ENCODE results near the gene SGCD. TPM values are rescaled to one million over a fixed set of nuclear protein-coding genes. Genes with fewer than 3 reads are reported as not detected.
A peak's percentile ranks its signal among the peaks of the same experiment; 100 is the strongest.

The SGCD gene
- total RNA-seq, 4 donors from 2014 or later, result 12.4 to 17.8 (median 13.4) TPM

DNA sequence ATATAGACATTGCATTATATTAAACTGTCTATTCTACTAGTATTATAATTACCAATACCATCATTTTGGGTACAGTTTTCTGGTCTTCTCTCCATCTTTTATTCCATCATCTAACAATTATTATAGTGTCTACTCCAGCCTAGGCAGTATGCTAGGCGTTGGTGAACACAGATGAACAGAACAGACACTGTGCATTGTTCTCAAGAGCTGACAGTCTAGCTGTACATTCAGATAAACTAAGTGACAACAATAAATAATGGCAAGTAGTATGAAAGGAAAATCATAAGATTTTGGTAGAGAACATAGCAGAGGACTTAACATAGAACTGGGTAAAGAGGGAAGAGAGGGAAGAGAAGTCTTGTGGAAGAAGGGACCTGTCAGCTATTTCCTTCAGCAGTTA, 12.5 kb upstream of the SGCD start:
- H3K4me1 ChIP-seq, result no peaks in the 10 kb centered on the region
- H3K4me3 ChIP-seq, result no peak overlapping the region
- H3K27me3 ChIP-seq, result no peaks in the 10 kb centered on the region
- no peak for DNase-seq (ENCODE audit: low spot score in 2 of 2)
- no peaks in the 10 kb centered on the region for H3K36me3 ChIP-seq
- H3K27ac ChIP-seq, result no peak overlapping the region
- WGBS, 2 donors, result 44 to 45% methylated on average over 1 of the region's 1 CpG
- H3K9me3 ChIP-seq, result no peaks in the 10 kb centered on the region
- TF ChIP-seq POLR2A (IDR thresholded peaks at IDR 0.05) (no peak), EP300 (IDR thresholded peaks at IDR 0.05) (no peak)
- TF ChIP-seq, protein P1, sequence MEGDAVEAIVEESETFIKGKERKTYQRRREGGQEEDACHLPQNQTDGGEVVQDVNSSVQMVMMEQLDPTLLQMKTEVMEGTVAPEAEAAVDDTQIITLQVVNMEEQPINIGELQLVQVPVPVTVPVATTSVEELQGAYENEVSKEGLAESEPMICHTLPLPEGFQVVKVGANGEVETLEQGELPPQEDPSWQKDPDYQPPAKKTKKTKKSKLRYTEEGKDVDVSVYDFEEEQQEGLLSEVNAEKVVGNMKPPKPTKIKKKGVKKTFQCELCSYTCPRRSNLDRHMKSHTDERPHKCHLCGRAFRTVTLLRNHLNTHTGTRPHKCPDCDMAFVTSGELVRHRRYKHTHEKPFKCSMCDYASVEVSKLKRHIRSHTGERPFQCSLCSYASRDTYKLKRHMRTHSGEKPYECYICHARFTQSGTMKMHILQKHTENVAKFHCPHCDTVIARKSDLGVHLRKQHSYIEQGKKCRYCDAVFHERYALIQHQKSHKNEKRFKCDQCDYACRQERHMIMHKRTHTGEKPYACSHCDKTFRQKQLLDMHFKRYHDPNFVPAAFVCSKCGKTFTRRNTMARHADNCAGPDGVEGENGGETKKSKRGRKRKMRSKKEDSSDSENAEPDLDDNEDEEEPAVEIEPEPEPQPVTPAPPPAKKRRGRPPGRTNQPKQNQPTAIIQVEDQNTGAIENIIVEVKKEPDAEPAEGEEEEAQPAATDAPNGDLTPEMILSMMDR (IDR thresholded peaks at IDR 0.05), result no peak

DNA sequence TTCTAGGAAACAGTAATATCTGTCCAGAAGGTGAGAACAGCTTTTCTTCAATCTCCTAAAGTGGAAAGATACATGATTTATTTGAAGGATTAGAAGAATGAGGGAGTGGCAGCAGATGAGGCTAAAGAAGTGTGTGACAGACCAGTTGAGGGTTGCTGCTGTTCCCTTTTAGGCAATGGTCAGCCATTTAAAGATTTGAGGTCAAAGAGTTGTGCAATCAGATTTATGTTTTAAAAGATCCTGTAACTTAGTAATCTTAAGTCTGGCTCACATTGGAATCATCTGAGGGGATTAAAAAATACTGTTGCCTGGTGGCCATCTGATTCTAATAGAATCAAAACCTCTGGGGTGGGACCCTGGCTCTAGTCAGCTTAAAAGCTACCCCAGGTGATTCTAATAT, 4.3 kb upstream of the SGCD start:
- DNase-seq (ENCODE audit: low spot score in 2 of 2), result no peak
- no peaks in the 10 kb centered on the region for H3K36me3 ChIP-seq

DNA sequence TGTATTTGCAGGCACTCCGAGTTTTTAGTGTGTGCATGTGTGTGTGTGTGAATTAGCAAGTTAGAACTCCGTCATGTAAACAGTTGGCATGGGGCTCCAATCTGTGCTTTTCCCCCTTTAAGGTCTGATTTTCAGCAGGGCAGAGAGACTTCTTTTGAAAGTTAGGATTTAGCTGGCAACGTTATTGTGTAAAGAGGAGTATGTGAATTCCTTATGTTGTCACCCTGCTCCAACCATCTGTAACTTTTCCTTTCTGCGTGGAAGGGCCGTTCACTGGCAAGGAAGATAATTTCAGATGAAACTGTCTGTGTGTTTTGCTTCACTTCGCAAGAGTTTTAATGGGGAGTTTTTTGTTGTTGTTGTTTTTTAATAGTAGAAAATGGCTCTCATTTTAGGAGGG, 332 bp downstream of the SGCD start:
- DNase-seq (ENCODE audit: low spot score in 2 of 2), result no peak
- peak overlapping the region; percentile 25 to 50 (median 41) for H3K4me3 ChIP-seq
- TF ChIP-seq POLR2A (IDR thresholded peaks at IDR 0.05), result no peak
- no peak for TF ChIP-seq EP300 (IDR thresholded peaks at IDR 0.05)
- TF ChIP-seq, protein P1 (IDR thresholded peaks at IDR 0.05), result no peak
- WGBS, 2 donors, result 7 to 20% methylated on average over 6 of the region's 6 CpGs
- peak overlapping the region; percentile 52 to 74 (median 56) for H3K27ac ChIP-seq
- peaks cover 0 to 13% (median 6%) of the 10 kb centered on the region in 4 donors for H3K4me1 ChIP-seq
- H3K9me3 ChIP-seq, result no peaks in the 10 kb centered on the region
- H3K36me3 ChIP-seq, result no peaks in the 10 kb centered on the region
- H3K27me3 ChIP-seq, result no peaks in the 10 kb centered on the region

More for the DNA sequence above, 4.3 kb upstream of the SGCD start:
- Histone ChIP-seq H3K4me3 (no peak overlapping the region), H3K9me3 (no peaks in the 10 kb centered on the region), H3K27ac (no peak overlapping the region), H3K4me1 (peaks cover 0 to 13% (median 6%) of the 10 kb centered on the region in 4 donors), H3K27me3 (no peaks in the 10 kb centered on the region)
- TF ChIP-seq POLR2A (IDR thresholded peaks at IDR 0.05) (no peak), EP300 (IDR thresholded peaks at IDR 0.05) (no peak)
- TF ChIP-seq, protein P1 (IDR thresholded peaks at IDR 0.05), result no peak

DNA sequence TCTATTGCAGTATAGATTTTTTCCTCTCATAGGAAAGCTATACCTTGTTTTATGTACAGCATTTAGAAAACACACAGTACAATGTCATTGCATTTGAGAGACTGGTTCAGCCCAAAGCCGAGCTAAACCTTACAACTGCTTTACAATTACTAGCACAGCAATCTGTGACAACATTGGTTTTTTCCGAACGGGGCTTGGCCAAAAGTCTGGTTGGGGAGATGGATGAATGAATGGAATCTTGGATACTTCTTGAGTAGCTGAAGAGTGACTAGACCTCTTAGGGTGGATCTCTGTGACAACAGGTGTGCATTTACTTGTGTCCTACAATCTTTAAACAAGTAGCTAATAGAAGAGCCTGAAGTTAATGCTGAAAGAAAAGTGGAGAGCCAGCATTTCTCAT, 1.2 kb downstream of the SGCD start:
- Histone ChIP-seq H3K27ac (peak overlapping the region in 2 of 4 donors; percentile 58 to 74), H3K9me3 (no peaks in the 10 kb centered on the region), H3K27me3 (no peaks in the 10 kb centered on the region), H3K4me3 (peak overlapping the region in 1 of 4 donors; percentile 50), H3K4me1 (peaks cover 0 to 13% (median 6%) of the 10 kb centered on the region in 4 donors), H3K36me3 (no peaks in the 10 kb centered on the region)
- WGBS, 2 donors, result 30 to 52% methylated on average over 3 of the region's 3 CpGs
- DNase-seq (ENCODE audit: low spot score in 2 of 2), result no peak
- TF ChIP-seq, protein P1 (IDR thresholded peaks at IDR 0.05), result no peak

DNA sequence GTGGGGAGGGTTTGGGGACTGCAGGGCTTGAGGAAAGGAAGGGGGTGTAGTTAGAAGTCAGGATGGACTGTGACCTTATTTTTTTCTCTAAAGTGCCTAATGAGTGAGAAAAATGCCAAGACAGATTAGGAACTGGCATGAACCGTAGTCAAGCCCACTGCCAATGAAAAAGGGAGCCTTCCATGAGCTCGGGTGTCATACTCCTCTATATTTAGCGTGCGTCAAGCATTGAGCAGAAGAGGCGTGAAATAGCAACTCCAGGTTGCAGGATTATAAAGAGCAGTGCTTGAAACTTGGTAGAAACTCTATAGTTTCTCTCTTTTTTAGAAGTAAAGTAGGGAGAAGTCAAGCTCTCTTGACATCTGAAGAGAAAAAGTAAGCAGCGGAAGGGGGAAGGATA, 1.8 kb downstream of the SGCD start:
- TF ChIP-seq EP300 (IDR thresholded peaks at IDR 0.05), result no peak
- TF ChIP-seq POLR2A (IDR thresholded peaks at IDR 0.05), result no peak
- TF ChIP-seq, protein P1 (IDR thresholded peaks at IDR 0.05), result no peak
- 83 to 92% methylated on average over 6 of the region's 6 CpGs for WGBS, 2 donors
- Histone ChIP-seq H3K4me3 (peak overlapping the region in 1 of 4 donors; percentile 50), H3K4me1 (peaks cover 0 to 13% (median 6%) of the 10 kb centered on the region in 4 donors), H3K27me3 (no peaks in the 10 kb centered on the region), H3K27ac (peak overlapping the region in 2 of 4 donors; percentile 30 to 74), H3K9me3 (no peaks in the 10 kb centered on the region), H3K36me3 (no peaks in the 10 kb centered on the region)
- DNase-seq (ENCODE audit: low spot score in 2 of 2), result no peak
